Endodermal cell (in vitro differentiated cells): Measurements from ENCODE around the gene KDM8. TPM values are rescaled to one million over a fixed set of nuclear protein-coding genes. Genes with fewer than 3 reads are reported as not detected.

Experiments used
- DNase-seq: peaks from one replicate; pipeline ENCODE4 v3.0.0-alpha.2; 2017
- H3K27ac ChIP-seq: 2 replicates; pipeline ENCODE4 v1.5.1; 2013; ENCODE audit warnings: mild to moderate bottlenecking, low read depth, low read length, moderate library complexity
- H3K27me3 ChIP-seq: 2 replicates; pipeline ENCODE4 v1.6.1; 2013; ENCODE audit warnings: mild to moderate bottlenecking, low read length, moderate library complexity; ENCODE audit not compliant: insufficient read depth, control insufficient read depth, poor library complexity, severe bottlenecking
- H3K36me3 ChIP-seq: 2 replicates; pipeline ENCODE4 v1.7.0; 2013; ENCODE audit warnings: mild to moderate bottlenecking, low read length, moderate library complexity; ENCODE audit not compliant: control insufficient read depth, insufficient read depth
- H3K4me1 ChIP-seq: one replicate; pipeline ENCODE4 v1.7.0; 2013; ENCODE audit warnings: low read length; ENCODE audit not compliant: control insufficient read depth, insufficient read depth
- H3K4me3 ChIP-seq: 2 replicates; pipeline ENCODE4 v1.5.1; 2013; ENCODE audit warnings: mild to moderate bottlenecking, low read length, moderate library complexity
- H3K9ac ChIP-seq: 2 replicates; pipeline ENCODE4 v1.6.1; 2013; ENCODE audit warnings: mild to moderate bottlenecking, low read length, moderate library complexity; ENCODE audit not compliant: poor library complexity, severe bottlenecking; ENCODE audit errors: extremely low read depth
- H3K9me3 ChIP-seq: 2 replicates; pipeline ENCODE4 v1.6.1; 2013; ENCODE audit warnings: mild to moderate bottlenecking, low read length, moderate library complexity; ENCODE audit not compliant: control insufficient read depth
- H3K27ac Mint-ChIP-seq: 2 replicates; pipeline ENCODE4 v1.8.0; 2020; ENCODE audit warnings: mixed read lengths
- H3K27me3 Mint-ChIP-seq: 2 replicates; pipeline ENCODE4 v1.8.0; 2021; ENCODE audit warnings: mild to moderate bottlenecking, mixed read lengths; ENCODE audit not compliant: insufficient read depth
- H3K36me3 Mint-ChIP-seq: 2 replicates; pipeline ENCODE4 v1.8.0; 2020; ENCODE audit warnings: low read depth, mixed read lengths
- H3K4me1 Mint-ChIP-seq: 2 replicates; pipeline ENCODE4 v1.8.0; 2020; ENCODE audit warnings: mixed read lengths
- H3K4me3 Mint-ChIP-seq: 2 replicates; pipeline ENCODE4 v1.8.0; 2020; ENCODE audit warnings: mild to moderate bottlenecking, moderate library complexity, mixed read lengths
- H3K9me3 Mint-ChIP-seq: 2 replicates; pipeline ENCODE4 v1.8.0; 2020; ENCODE audit warnings: mild to moderate bottlenecking, mixed read lengths
- WGBS, 2 experiments: methylation state at CpG; one replicate each; pipeline versions ENCODE4 v1.1.5 to v1.1.7; 2013; ENCODE audit warnings: missing lambda C conversion rate in 2 of 2, mixed read lengths in 1 of 2; ENCODE audit not compliant: insufficient coverage in 1 of 2, insufficient read length in 1 of 2; 5-methylcytosine and 5-hydroxymethylcytosine counted together
- total RNA-seq, 2 donors: library from RNA; stranded (reverse); fragmentation: NEBNext Ultra II Directional in 1 of 2; extraction: Animal tissue kit (Norgen Biotek cat#: 25700) in 1 of 2; gene quantifications; 2 replicates in 1 of 2; 3 replicates in 1 of 2; pipeline ENCODE4 v1.2.1, GENCODE V29; 2021
- TF ChIP-seq, protein P1 (sequence below): fragments of 200-600 bp; sonication (generic); conservative IDR thresholded peaks from 2 replicates; pipeline ENCODE4 v1.5.0; 2021; ENCODE audit warnings: antibody characterized with exemption, mild to moderate bottlenecking

KDM8 gene
- total RNA-seq, 2 donors from 2014 or later, result 11.0 to 12.1 TPM

DNA sequence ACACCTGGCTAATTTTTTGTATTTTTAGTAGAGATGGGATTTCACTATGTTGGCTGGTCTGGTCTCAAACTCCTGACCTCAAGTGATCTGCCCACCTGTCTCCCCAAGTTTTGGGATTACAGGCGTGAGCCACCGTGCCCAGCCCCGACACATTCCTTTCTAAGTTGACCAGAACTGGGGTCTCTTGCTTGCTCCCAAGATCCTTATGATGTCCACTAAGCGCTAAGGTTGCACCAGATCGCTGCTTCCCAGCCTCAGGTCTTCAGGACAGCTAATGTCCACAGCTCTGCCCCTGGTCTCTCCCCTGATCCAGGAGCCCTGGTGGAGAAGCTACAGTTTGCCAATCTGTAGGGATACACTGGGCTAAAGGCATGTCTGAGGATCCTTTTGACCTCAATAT lies 35.7 kb downstream of the KDM8 start:
- no peak overlapping the region for H3K4me3 Mint-ChIP-seq
- TF ChIP-seq, protein P1, sequence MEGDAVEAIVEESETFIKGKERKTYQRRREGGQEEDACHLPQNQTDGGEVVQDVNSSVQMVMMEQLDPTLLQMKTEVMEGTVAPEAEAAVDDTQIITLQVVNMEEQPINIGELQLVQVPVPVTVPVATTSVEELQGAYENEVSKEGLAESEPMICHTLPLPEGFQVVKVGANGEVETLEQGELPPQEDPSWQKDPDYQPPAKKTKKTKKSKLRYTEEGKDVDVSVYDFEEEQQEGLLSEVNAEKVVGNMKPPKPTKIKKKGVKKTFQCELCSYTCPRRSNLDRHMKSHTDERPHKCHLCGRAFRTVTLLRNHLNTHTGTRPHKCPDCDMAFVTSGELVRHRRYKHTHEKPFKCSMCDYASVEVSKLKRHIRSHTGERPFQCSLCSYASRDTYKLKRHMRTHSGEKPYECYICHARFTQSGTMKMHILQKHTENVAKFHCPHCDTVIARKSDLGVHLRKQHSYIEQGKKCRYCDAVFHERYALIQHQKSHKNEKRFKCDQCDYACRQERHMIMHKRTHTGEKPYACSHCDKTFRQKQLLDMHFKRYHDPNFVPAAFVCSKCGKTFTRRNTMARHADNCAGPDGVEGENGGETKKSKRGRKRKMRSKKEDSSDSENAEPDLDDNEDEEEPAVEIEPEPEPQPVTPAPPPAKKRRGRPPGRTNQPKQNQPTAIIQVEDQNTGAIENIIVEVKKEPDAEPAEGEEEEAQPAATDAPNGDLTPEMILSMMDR, result no peak
- H3K9me3 Mint-ChIP-seq, result no peaks in the 10 kb centered on the region
- peak overlapping the region; percentile 55 for H3K27ac Mint-ChIP-seq
- Histone ChIP-seq H3K9me3 (no peaks in the 10 kb centered on the region), H3K36me3 (no peaks in the 10 kb centered on the region), H3K27me3 (no peaks in the 10 kb centered on the region), H3K4me3 (no peak overlapping the region), H3K4me1 (no peaks in the 10 kb centered on the region), H3K27ac (no peak overlapping the region), H3K9ac (no peak overlapping the region)
- DNase-seq, result no peak
- H3K27me3 Mint-ChIP-seq, result no peaks in the 10 kb centered on the region
- H3K4me1 Mint-ChIP-seq, result peaks cover 18% of the 10 kb centered on the region
- WGBS, 2 experiments, result 97 to 98% methylated on average over 5 of the region's 5 CpGs
- H3K36me3 Mint-ChIP-seq, result no peaks in the 10 kb centered on the region

DNA sequence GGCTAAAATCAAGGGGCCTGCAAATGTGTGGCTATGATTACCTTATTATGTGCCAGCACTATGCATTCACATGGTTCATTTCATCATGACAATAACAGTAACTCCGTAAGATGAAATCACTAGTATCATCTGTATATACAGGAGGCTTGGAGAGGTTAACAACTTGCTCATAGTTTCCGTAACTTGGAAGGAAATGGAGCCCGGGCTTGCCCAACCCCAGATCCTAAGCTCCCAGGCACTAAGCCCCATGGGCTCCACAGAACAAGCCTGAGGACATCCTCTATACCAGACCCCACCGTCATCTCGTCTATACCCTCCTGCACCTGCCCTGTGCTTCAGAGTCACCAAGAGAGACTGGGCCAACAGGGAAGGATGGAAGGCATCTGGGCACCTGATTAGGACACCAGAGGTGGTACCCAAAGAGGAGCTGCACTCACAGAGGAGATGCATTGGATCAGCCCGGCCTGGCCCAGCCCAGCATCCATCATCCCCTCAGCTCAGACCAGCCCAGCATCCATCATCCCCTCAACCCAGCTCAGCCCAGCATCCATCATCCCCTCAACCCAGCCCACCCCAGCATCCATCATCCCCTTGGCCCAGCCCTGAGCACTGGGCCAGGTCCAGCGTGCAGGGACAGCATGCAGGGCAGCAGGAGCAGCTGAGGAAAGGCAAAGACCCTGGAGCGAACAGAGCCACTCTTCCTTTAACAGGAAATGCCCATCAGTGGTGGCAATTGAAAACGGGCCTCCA lies 36.8 kb downstream of the KDM8 start:
- H3K27me3 Mint-ChIP-seq, result no peaks in the 10 kb centered on the region
- Histone ChIP-seq H3K9ac (no peak overlapping the region), H3K9me3 (no peaks in the 10 kb centered on the region), H3K27ac (no peak overlapping the region), H3K27me3 (no peaks in the 10 kb centered on the region), H3K36me3 (no peaks in the 10 kb centered on the region), H3K4me3 (no peak overlapping the region), H3K4me1 (no peaks in the 10 kb centered on the region)
- no peak overlapping the region for H3K27ac Mint-ChIP-seq
- no peak overlapping the region for H3K4me3 Mint-ChIP-seq
- H3K4me1 Mint-ChIP-seq, result peaks cover 16% of the 10 kb centered on the region
- H3K36me3 Mint-ChIP-seq, result no peaks in the 10 kb centered on the region
- no peaks in the 10 kb centered on the region for H3K9me3 Mint-ChIP-seq
- DNase-seq, result no peak
- 89 to 93% methylated on average over 2 to 9 of the region's 9 CpGs for WGBS, 2 experiments
- TF ChIP-seq, protein P1, result no peak

DNA sequence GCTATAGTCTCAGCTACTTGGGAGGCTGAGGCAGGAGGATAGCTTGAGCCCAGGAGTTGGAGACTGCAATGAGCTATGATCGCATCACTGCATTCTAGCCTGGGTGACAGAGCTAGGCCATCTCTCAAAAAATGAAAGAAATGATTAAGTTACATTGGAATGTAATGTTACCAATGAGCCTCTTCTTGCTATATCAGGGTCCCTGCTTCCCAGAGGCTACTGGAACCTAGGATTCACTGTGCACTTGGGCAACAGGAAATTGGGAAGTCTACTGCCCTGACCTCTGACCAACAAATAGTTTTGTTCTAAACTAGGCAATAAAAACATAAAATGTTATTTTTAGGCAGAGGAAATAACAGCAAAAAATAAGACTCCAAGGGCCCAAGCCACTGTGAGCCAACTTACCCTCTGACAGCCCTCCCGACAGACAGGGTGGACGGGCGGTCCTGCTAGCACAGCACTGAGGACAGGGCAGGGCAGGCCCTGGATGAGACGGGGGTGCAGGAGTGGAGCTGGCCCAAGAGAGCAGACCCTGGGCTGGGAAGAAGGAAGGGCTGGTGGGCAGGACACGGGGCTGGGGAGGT lies 37.7 kb downstream of the KDM8 start:
- TF ChIP-seq, protein P1, result no peak
- DNase-seq, result peak; percentile 34
- H3K4me3 ChIP-seq, result no peak overlapping the region
- 94 to 98% methylated on average over 3 to 6 of the region's 6 CpGs for WGBS, 2 experiments
- Mint-ChIP-seq H3K4me3 (no peak overlapping the region), H3K4me1 (peaks cover 13% of the 10 kb centered on the region), H3K27me3 (no peaks in the 10 kb centered on the region), H3K36me3 (no peaks in the 10 kb centered on the region), H3K9me3 (no peaks in the 10 kb centered on the region), H3K27ac (no peak overlapping the region)
- no peak overlapping the region for H3K27ac ChIP-seq
- H3K4me1 ChIP-seq, result no peaks in the 10 kb centered on the region
- no peak overlapping the region for H3K9ac ChIP-seq
- H3K36me3 ChIP-seq, result no peaks in the 10 kb centered on the region
- H3K27me3 ChIP-seq, result no peaks in the 10 kb centered on the region
- H3K9me3 ChIP-seq, result no peaks in the 10 kb centered on the region
